ENCODE measurements around the gene HOXD12.

DNA sequence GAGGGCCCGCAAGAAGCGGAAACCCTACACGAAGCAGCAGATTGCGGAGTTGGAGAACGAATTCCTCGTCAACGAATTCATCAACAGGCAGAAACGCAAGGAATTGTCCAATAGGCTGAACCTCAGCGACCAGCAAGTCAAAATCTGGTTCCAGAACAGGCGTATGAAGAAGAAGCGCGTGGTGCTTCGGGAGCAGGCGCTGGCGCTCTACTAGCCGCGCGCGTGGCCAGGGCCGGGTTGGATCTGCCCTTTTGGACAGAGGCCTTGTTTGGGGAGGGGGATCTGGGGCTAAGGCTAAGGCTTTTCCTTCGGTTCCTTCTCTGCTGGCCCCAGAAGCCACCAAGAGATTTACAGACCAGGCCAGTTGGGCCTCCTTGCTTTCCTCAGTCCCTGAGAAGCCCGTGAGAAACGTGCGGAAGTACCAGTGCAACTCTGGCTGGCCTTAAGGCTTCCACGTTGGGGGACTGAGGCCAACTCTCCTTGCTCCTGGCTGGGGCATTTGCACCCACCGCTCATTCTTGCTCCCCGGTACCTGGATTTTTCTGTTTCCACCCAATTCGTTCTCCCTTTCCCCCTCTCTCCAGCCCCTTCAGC is 1.0 kb downstream of the HOXD12 start:
- TF ChIP-seq EP300 (IDR thresholded peaks at IDR 0.05) (no peak), POLR2A (IDR thresholded peaks at IDR 0.05) (no peak)
- TF ChIP-seq, protein P1, sequence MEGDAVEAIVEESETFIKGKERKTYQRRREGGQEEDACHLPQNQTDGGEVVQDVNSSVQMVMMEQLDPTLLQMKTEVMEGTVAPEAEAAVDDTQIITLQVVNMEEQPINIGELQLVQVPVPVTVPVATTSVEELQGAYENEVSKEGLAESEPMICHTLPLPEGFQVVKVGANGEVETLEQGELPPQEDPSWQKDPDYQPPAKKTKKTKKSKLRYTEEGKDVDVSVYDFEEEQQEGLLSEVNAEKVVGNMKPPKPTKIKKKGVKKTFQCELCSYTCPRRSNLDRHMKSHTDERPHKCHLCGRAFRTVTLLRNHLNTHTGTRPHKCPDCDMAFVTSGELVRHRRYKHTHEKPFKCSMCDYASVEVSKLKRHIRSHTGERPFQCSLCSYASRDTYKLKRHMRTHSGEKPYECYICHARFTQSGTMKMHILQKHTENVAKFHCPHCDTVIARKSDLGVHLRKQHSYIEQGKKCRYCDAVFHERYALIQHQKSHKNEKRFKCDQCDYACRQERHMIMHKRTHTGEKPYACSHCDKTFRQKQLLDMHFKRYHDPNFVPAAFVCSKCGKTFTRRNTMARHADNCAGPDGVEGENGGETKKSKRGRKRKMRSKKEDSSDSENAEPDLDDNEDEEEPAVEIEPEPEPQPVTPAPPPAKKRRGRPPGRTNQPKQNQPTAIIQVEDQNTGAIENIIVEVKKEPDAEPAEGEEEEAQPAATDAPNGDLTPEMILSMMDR (IDR thresholded peaks at IDR 0.05), result no peak
